Activated CD4-positive, alpha-beta memory T cell treated with anti-CD3 and anti-CD28 coated beads for 36 hours (primary cell): ENCODE data around the gene BCKDHA. TPM values are rescaled to one million over a fixed set of nuclear protein-coding genes. Genes with fewer than 3 reads are reported as not detected.

Source experiments
- CTCF ChIA-PET: fragments of 350-600 bp; sonication (Branson Sonifier 250); formaldehyde crosslinking; loops from one replicate; lab custom pipeline; 2021; ENCODE audit warnings: antibody characterized with exemption, inconsistent platforms; lab: Charles Lee
- POLR2A ChIA-PET: fragments of 350-600 bp; sonication (Branson Sonifier 250); formaldehyde crosslinking; loops from one replicate; lab custom pipeline; 2021; ENCODE audit warnings: antibody characterized with exemption; lab: Charles Lee
- DNase-seq: peaks from one replicate; pipeline ENCODE4 v3.0.0-alpha.2; 2020
- H3K27ac Mint-ChIP-seq: one replicate; pipeline ENCODE4 v1.8.0; 2021; ENCODE audit warnings: mixed read lengths
- H3K27me3 Mint-ChIP-seq: one replicate; pipeline ENCODE4 v1.8.0; 2021; ENCODE audit warnings: mixed read lengths
- H3K36me3 Mint-ChIP-seq: one replicate; pipeline ENCODE4 v1.8.0; 2021; ENCODE audit warnings: mixed read lengths
- H3K4me1 Mint-ChIP-seq: one replicate; pipeline ENCODE4 v1.8.0; 2021; ENCODE audit warnings: low read depth, mixed read lengths
- H3K4me3 Mint-ChIP-seq: one replicate; pipeline ENCODE4 v1.8.0; 2021; ENCODE audit warnings: mild to moderate bottlenecking, mixed read lengths
- H3K9me3 Mint-ChIP-seq: one replicate; pipeline ENCODE4 v1.8.0; 2021; ENCODE audit warnings: mixed read lengths
- intact Hi-C: fragments of 100-400 bp; cut with micrococcal nuclease; formaldehyde crosslinking; loops from one replicate; pipeline ENCODE4 v1.15.1; 2023
- total RNA-seq, 2 experiments: library from RNA; stranded (reverse); gene quantifications; one replicate each; pipeline ENCODE4 v1.2.3, GENCODE V29; 2021

BCKDHA gene
- 10 to 100 TPM; 17.4 to 23.2 TPM for total RNA-seq

GRCh38 chr19:41397086-41398049 is at the start of gene BCKDHA, which contains the start of gene EXOSC5:
Gene BCKDHA, plus strand, starts transcription at chr19:41397818. Its CDS starts 10 bp downstream, at chr19:41397828.
Gene EXOSC5, minus strand, starts transcription at chr19:41397359. Its CDS starts 31 bp downstream, at chr19:41397328.
- H3K27me3 Mint-ChIP-seq = no peaks in the 10 kb centered on the region
- H3K9me3 Mint-ChIP-seq = no peaks in the 10 kb centered on the region
- intact Hi-C loops = loop anchor here (1.0 to 2.0 kb wide), 5 partner anchors 33 to 681 kb away; partner anchors contain the start of genes B9D2, COQ8B, DMAC2 and TGFB1
- DNase-seq = peak; percentile 99
- CTCF ChIA-PET = interaction anchor here (0.8 kb wide), 1 partner anchor 32 kb away, joined by 3 read pairs; no protein-coding TSS in a partner anchor
- peaks cover 4% of the 10 kb centered on the region for H3K36me3 Mint-ChIP-seq
- H3K4me1 Mint-ChIP-seq = peaks cover 41% of the 10 kb centered on the region
- H3K27ac Mint-ChIP-seq = peak within 1 kb of the TSS; percentile 98
- H3K4me3 Mint-ChIP-seq = peak within 1 kb of the TSS; percentile 96
- POLR2A ChIA-PET = no interaction called here

- intact Hi-C loops = loop anchor here (1.0 to 5.0 kb wide), 3 partner anchors 24 to 196 kb away; no protein-coding TSS in a partner anchor
- ChIA-PET CTCF (interaction anchor here (1.0 to 6.1 kb wide), 11 partner anchors 14 to 246 kb away, joined by 3 to 69 read pairs (median 6); partner anchors contain the start of gene B9D2), POLR2A (interaction anchor here (0.6 to 6.6 kb wide), 10 partner anchors 13 to 198 kb away, joined by 3 to 43 read pairs (median 6); partner anchors contain the start of genes B9D2 and HNRNPUL1)
- peaks cover 36% of the 10 kb centered on the region for H3K4me1 Mint-ChIP-seq
- peak; percentile 23 for DNase-seq
- H3K4me3 Mint-ChIP-seq = peak overlapping the region; percentile 95
- peak overlapping the region; percentile 94 for H3K27ac Mint-ChIP-seq
- H3K36me3 Mint-ChIP-seq = peaks cover 39% of the 10 kb centered on the region
- H3K9me3 Mint-ChIP-seq = no peaks in the 10 kb centered on the region
- H3K27me3 Mint-ChIP-seq = no peaks in the 10 kb centered on the region
These were observed 46.8 kb upstream of the BCKDHA start for GRCh38 chr19:41350735-41351338.

- no peaks in the 10 kb centered on the region for H3K27me3 Mint-ChIP-seq
- CTCF ChIA-PET = interaction anchor here (0.9 to 6.1 kb wide), 19 partner anchors 8 to 245 kb away, joined by 3 to 69 read pairs (median 4); partner anchors contain the start of genes B9D2 and HNRNPUL1
- peak; percentile 87 for DNase-seq
- intact Hi-C loops = loop anchor here (1.0 to 5.0 kb wide), 6 partner anchors 24 to 196 kb away; partner anchors contain the start of genes BCKDHA and EXOSC5
- peak overlapping the region; percentile 95 for H3K4me3 Mint-ChIP-seq
- POLR2A ChIA-PET = interaction anchor here (0.6 to 6.6 kb wide), 14 partner anchors 12 to 566 kb away, joined by 3 to 43 read pairs (median 4); partner anchors contain the start of genes B9D2 and HNRNPUL1
- peak overlapping the region; percentile 94 for H3K27ac Mint-ChIP-seq
- no peaks in the 10 kb centered on the region for H3K9me3 Mint-ChIP-seq
- H3K36me3 Mint-ChIP-seq = peaks cover 35% of the 10 kb centered on the region
- H3K4me1 Mint-ChIP-seq = peaks cover 43% of the 10 kb centered on the region
These were observed 46.0 kb upstream of the BCKDHA start for GRCh38 chr19:41351339-41352245.

DNA sequence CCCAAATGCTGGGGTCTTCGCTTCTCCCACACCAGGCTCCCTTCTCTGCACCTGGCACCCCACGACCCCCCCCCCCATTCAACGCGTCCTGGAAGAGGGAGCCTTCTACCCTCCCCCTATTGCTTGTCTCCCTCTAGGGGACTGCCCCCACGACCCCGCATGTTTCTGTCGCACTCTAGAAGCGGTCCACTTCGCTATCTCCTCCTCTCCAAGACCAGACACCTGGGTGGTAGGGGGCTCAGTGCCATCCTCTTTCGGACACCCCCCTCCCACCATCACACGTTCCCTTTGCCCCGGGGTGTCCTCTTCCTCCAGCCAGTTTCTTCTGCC is 45.4 kb upstream of the BCKDHA start:
- intact Hi-C loops = loop anchor here (1.0 to 5.0 kb wide), 5 partner anchors 44 to 195 kb away; partner anchors contain the start of genes BCKDHA and EXOSC5
- POLR2A ChIA-PET = interaction anchor here (0.7 to 6.6 kb wide), 10 partner anchors 12 to 567 kb away, joined by 3 to 43 read pairs (median 4); partner anchors contain the start of genes B9D2 and HNRNPUL1

GRCh38 chr19:41352609-41353465 is 44.8 kb upstream of the BCKDHA start:
- intact Hi-C loops = loop anchor here (1.0 to 5.0 kb wide), 5 partner anchors 44 to 194 kb away; partner anchors contain the start of genes BCKDHA and EXOSC5
- peak overlapping the region; percentile 95 for H3K4me3 Mint-ChIP-seq
- H3K27ac Mint-ChIP-seq = peak overlapping the region; percentile 94
- DNase-seq = peak; percentile 83
- peaks cover 55% of the 10 kb centered on the region for H3K4me1 Mint-ChIP-seq
- H3K27me3 Mint-ChIP-seq = no peaks in the 10 kb centered on the region
- ChIA-PET POLR2A (interaction anchor here (0.8 to 6.6 kb wide), 10 partner anchors 11 to 201 kb away, joined by 3 to 43 read pairs (median 4); partner anchors contain the start of genes B9D2 and HNRNPUL1), CTCF (interaction anchor here (0.6 to 6.1 kb wide), 19 partner anchors 9 to 1206 kb away, joined by 3 to 69 read pairs (median 4); partner anchors contain the start of genes B9D2, DMAC2 and HNRNPUL1)
- no peaks in the 10 kb centered on the region for H3K9me3 Mint-ChIP-seq
- H3K36me3 Mint-ChIP-seq = peaks cover 31% of the 10 kb centered on the region

More for the DNA sequence above, 45.4 kb upstream of the BCKDHA start:
- peak overlapping the region; percentile 94 for H3K27ac Mint-ChIP-seq
- H3K36me3 Mint-ChIP-seq = peaks cover 33% of the 10 kb centered on the region
- CTCF ChIA-PET = interaction anchor here (0.9 to 6.1 kb wide), 19 partner anchors 8 to 245 kb away, joined by 3 to 69 read pairs (median 4); partner anchors contain the start of genes B9D2, DMAC2 and HNRNPUL1
- H3K9me3 Mint-ChIP-seq = no peaks in the 10 kb centered on the region
- H3K4me1 Mint-ChIP-seq = peaks cover 49% of the 10 kb centered on the region
- no peak for DNase-seq
- no peaks in the 10 kb centered on the region for H3K27me3 Mint-ChIP-seq
- H3K4me3 Mint-ChIP-seq = peak overlapping the region; percentile 95

GRCh38 chr19:41353466-41354342 is 43.9 kb upstream of the BCKDHA start, which contains the start of gene TGFB1:
Gene TGFB1, minus strand, starts transcription at chr19:41353922. Its CDS starts 878 bp downstream, at chr19:41353044.
- POLR2A ChIA-PET = interaction anchor here (0.8 to 6.6 kb wide), 5 partner anchors 10 to 195 kb away, joined by 3 to 43 read pairs (median 18); partner anchors contain the start of genes B9D2 and HNRNPUL1
- peaks cover 25% of the 10 kb centered on the region for H3K36me3 Mint-ChIP-seq
- no peaks in the 10 kb centered on the region for H3K9me3 Mint-ChIP-seq
- H3K27ac Mint-ChIP-seq = peak within 1 kb of the TSS; percentile 94
- CTCF ChIA-PET = interaction anchor here (0.6 to 6.1 kb wide), 9 partner anchors 11 to 1207 kb away, joined by 3 to 69 read pairs (median 6); partner anchors contain the start of genes B9D2, DMAC2 and HNRNPUL1
- H3K27me3 Mint-ChIP-seq = no peaks in the 10 kb centered on the region
- H3K4me3 Mint-ChIP-seq = peak within 1 kb of the TSS; percentile 95
- peak; percentile 94 for DNase-seq
- intact Hi-C loops = loop anchor here (2.0 to 5.0 kb wide), 3 partner anchors 43 to 194 kb away; partner anchors contain the start of genes BCKDHA and EXOSC5
- peaks cover 58% of the 10 kb centered on the region for H3K4me1 Mint-ChIP-seq

DNA sequence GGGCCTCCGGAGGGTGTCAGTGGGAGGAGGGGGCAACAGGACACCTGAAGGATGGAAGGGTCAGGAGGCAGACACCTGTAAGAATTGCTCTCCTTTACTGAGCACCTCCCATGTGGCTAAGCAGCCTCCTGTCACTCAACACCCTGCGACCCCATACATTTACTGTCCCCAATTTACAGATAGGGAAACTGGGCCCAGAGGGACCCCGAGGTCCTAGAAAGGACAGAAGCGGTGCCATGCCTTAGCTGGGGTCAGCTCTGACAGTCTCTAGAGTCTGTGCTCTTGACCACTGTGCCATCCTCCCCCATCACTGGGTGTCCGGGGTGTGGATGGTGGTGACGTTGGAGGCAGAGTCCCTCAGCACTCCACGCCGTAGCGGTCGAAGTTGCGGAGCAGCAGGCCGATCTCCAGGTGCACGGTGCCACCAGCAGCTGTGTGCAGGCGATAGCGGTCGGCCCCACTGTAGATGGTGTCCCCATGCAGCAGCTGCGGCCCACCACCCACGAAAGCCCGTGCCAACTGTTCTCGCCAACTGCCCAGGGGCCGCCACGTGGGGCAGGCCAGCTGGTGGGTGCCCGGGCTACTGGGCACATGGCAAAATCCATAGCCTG is 43.2 kb upstream of the BCKDHA start:
- no peaks in the 10 kb centered on the region for H3K27me3 Mint-ChIP-seq
- H3K4me3 Mint-ChIP-seq = peak overlapping the region; percentile 81
- peaks cover 50% of the 10 kb centered on the region for H3K4me1 Mint-ChIP-seq
- CTCF ChIA-PET = interaction anchor here (0.8 to 6.1 kb wide), 2 partner anchors 10 to 61 kb away, joined by 3 to 69 read pairs; partner anchors contain the start of gene B9D2
- peak overlapping the region; percentile 94 for H3K27ac Mint-ChIP-seq
- POLR2A ChIA-PET = interaction anchor here (1.6 kb wide), 1 partner anchor 9 kb away, joined by 11 read pairs; the partner anchor contains the start of gene B9D2
- DNase-seq = no peak
- H3K36me3 Mint-ChIP-seq = peaks cover 20% of the 10 kb centered on the region
- no peaks in the 10 kb centered on the region for H3K9me3 Mint-ChIP-seq
- intact Hi-C loops = loop anchor here (5.0 kb wide), 2 partner anchors 152 to 193 kb away; no protein-coding TSS in a partner anchor

GRCh38 chr19:41355035-41355434 is 42.6 kb upstream of the BCKDHA start:
- Mint-ChIP-seq H3K4me1 (peaks cover 45% of the 10 kb centered on the region), H3K4me3 (peak overlapping the region; percentile 27), H3K36me3 (peaks cover 16% of the 10 kb centered on the region), H3K27ac (peak overlapping the region; percentile 86), H3K9me3 (no peaks in the 10 kb centered on the region), H3K27me3 (no peaks in the 10 kb centered on the region)
- CTCF ChIA-PET = interaction anchor here (0.8 to 6.1 kb wide), 3 partner anchors 9 to 151 kb away, joined by 3 to 69 read pairs (median 6); partner anchors contain the start of gene B9D2
- DNase-seq = no peak
- intact Hi-C loops = loop anchor here (1.0 kb wide), 1 partner anchor 8 kb away; no protein-coding TSS in a partner anchor
- POLR2A ChIA-PET = interaction anchor here (1.6 kb wide), 1 partner anchor 9 kb away, joined by 11 read pairs; the partner anchor contains the start of gene B9D2
